ENCODE results near the gene ITGA2. TPM values are rescaled to one million over a fixed set of nuclear protein-coding genes. Genes with fewer than 3 reads are reported as not detected.

The ITGA2 gene
- total and polyA plus RNA-seq, 9 of the 15 experiments (the other 6 are each of a cell fraction or from before 2014, with no cell fraction given): 0.01 to 0.09 (median 0.03) TPM; not detected in 5

DNA sequence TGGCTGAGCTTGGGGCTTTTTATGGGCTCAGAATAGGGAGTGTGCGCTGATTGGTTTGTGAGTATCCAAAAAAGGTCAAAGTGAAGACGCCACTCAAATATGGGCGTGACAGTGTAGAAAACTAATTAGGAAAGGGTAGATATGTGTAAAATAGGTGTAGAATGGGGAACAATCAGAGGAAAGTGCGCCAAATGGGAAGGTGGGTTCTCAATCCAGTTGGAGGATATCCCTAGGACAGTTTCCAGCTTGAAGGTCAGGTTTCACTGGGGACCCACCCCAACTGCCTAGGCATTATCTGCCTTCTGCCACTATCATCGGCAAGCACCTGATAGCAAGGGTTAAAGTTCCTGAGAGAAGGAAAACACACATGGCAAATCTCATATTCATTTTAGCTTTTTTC, 129.7 kb downstream of the ITGA2 start (continued):
- TF ChIP-seq MCM2 (IDR thresholded peaks at IDR 0.05; ENCODE audit: low read depth) (no peak), PML (IDR thresholded peaks at IDR 0.05; ENCODE audit: low read length) (no peak), RFX1 (IDR thresholded peaks at IDR 0.05) (no peak), TOE1 (IDR thresholded peaks at IDR 0.05; ENCODE audit: borderline replicate concordance) (no peak), TOE1 (CRISPR knock-in tag; IDR thresholded peaks at IDR 0.05; ENCODE audit: borderline replicate concordance, low read depth) (no peak), HNRNPK (IDR thresholded peaks at IDR 0.05; ENCODE audit: low read depth, low read length, poor library complexity, severe bottlenecking) (no peak), CBX5 (IDR thresholded peaks at IDR 0.05; ENCODE audit: borderline replicate concordance, low read depth) (no peak), ZNF263 (CRISPR knock-in tag; IDR thresholded peaks at IDR 0.05; ENCODE audit: borderline replicate concordance) (no peak), NBN (IDR thresholded peaks at IDR 0.05; ENCODE audit: low read depth) (no peak), OTX1 (CRISPR knock-in tag; IDR thresholded peaks at IDR 0.05) (no peak), ZNF24 (IDR thresholded peaks at IDR 0.05) (no peak), CBX3 (IDR thresholded peaks at IDR 0.05; ENCODE audit: borderline replicate concordance in 1 of 2, low read length in 2 of 2) (no peak), SP1 (CRISPR knock-in tag; IDR thresholded peaks at IDR 0.05) (no peak), ZBTB43 (CRISPR knock-in tag; IDR thresholded peaks at IDR 0.05) (no peak), ESRRB (CRISPR knock-in tag; IDR thresholded peaks at IDR 0.05; ENCODE audit: borderline replicate concordance) (no peak), ZNF384 (IDR thresholded peaks at IDR 0.05; ENCODE audit: low read depth, low read length) (no peak), ZBTB33 (CRISPR knock-in tag; IDR thresholded peaks at IDR 0.05) (no peak), TSC22D4 (tag; IDR thresholded peaks at IDR 0.05) (no peak), PYGO2 (tag; IDR thresholded peaks at IDR 0.05) (no peak), ZBTB8A (IDR thresholded peaks at IDR 0.05; ENCODE audit: partially characterized antibody) (no peak), DMBX1 (CRISPR knock-in tag; IDR thresholded peaks at IDR 0.05; ENCODE audit: borderline replicate concordance) (no peak; the same call in 1 of the 2 replicates)
- TF ChIP-seq, protein P1, sequence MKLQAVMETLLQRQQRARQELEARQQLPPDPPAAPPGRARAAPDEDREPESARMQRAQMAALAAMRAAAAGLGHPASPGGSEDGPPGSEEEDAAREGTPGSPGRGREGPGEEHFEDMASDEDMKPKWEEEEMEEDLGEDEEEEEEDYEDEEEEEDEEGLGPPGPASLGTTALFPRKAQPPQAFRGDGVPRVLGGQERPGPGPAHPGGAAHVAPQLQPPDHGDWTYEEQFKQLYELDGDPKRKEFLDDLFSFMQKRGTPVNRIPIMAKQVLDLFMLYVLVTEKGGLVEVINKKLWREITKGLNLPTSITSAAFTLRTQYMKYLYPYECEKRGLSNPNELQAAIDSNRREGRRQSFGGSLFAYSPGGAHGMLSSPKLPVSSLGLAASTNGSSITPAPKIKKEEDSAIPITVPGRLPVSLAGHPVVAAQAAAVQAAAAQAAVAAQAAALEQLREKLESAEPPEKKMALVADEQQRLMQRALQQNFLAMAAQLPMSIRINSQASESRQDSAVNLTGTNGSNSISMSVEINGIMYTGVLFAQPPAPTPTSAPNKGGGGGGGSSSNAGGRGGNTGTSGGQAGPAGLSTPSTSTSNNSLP (IDR thresholded peaks at IDR 0.05; ENCODE audit: borderline replicate concordance, low read depth, low read length): no peak
- TF ChIP-seq, protein P2, sequence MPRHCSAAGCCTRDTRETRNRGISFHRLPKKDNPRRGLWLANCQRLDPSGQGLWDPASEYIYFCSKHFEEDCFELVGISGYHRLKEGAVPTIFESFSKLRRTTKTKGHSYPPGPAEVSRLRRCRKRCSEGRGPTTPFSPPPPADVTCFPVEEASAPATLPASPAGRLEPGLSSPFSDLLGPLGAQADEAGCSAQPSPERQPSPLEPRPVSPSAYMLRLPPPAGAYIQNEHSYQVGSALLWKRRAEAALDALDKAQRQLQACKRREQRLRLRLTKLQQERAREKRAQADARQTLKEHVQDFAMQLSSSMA (CRISPR knock-in tag; IDR thresholded peaks at IDR 0.05): no peak

All from K562 (cell line).